ENCODE results near the gene CPXM1.

Gene CPXM1

GRCh38 chr20:2749951-2750490 lies 50.4 kb downstream of the CPXM1 start:
- peaks cover 21% of the 10 kb centered on the region for H3K4me1 ChIP-seq (ENCODE audit: control insufficient read depth, low read depth, low read length)
- peak overlapping the region; percentile 61 for H3K4me3 ChIP-seq (ENCODE audit: low read length)
- peaks cover 98% of the 10 kb centered on the region for H3K27me3 ChIP-seq (ENCODE audit: control insufficient read depth, insufficient read depth, low read length)

GRCh38 chr20:2749343-2749950 lies 51.0 kb downstream of the CPXM1 start:
- no peaks in the 10 kb centered on the region for H3K9me3 ChIP-seq (ENCODE audit: control insufficient read depth, low read depth, low read length)
- H3K4me3 ChIP-seq (ENCODE audit: low read length): peak overlapping the region; percentile 61
- H3K4me1 ChIP-seq (ENCODE audit: control insufficient read depth, low read depth, low read length): peaks cover 21% of the 10 kb centered on the region
- no peak overlapping the region for H3K27ac ChIP-seq (ENCODE audit: low read length)
- H3K9ac ChIP-seq (ENCODE audit: low read length): no peak overlapping the region
- peaks cover 94% of the 10 kb centered on the region for H3K27me3 ChIP-seq (ENCODE audit: control insufficient read depth, insufficient read depth, low read length)
- H3K36me3 ChIP-seq (ENCODE audit: control insufficient read depth, low read depth, low read length): no peaks in the 10 kb centered on the region

More at GRCh38 chr20:2749951-2750490, 50.4 kb downstream of the CPXM1 start:
- Histone ChIP-seq H3K9me3 (ENCODE audit: control insufficient read depth, low read depth, low read length) (no peaks in the 10 kb centered on the region), H3K27ac (ENCODE audit: low read length) (no peak overlapping the region), H3K9ac (ENCODE audit: low read length) (no peak overlapping the region), H3K36me3 (ENCODE audit: control insufficient read depth, low read depth, low read length) (no peaks in the 10 kb centered on the region)

DNA sequence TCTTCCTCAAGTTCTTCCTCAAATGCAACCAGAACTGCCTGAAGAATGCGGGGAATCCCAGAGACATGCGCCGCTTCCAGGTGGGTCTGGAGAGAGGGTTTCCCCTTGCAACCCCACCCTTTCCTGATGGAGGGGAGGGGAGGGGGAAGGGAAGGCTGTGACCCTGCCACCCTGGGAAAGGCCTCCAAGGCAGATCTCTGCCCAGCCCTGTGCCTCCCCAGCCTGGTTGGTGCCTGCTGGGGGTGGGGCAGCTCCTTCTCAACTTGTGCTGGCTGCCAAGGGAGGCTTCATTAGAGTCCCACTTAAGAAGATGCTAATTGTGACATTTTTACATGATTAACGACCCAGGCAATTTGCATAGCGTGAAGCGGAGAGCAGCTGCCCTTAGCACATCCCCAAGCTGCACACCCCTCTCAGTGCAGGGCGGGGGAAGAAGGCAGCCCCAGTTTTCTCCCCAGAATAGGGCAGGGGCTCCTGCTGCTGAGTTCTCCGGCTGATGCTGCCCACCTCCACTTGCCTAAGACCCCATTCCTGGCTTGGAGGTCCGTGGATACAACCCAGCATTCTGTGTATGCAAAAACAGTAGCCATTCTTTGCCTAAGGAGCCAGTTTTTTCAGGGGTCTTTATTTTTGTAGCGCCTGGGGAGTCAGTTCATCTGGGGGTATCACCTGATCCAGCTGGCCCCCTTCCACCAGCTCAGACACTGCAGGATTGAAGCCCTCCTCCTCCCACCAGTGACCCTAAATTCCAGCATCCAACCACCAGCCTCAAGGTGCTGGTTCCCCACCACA lies 51.7 kb downstream of the CPXM1 start:
- H3K9ac ChIP-seq (ENCODE audit: low read length): no peak overlapping the region
- no peaks in the 10 kb centered on the region for H3K36me3 ChIP-seq (ENCODE audit: control insufficient read depth, low read depth, low read length)
- no peaks in the 10 kb centered on the region for H3K9me3 ChIP-seq (ENCODE audit: control insufficient read depth, low read depth, low read length)
- peaks cover 88% of the 10 kb centered on the region for H3K27me3 ChIP-seq (ENCODE audit: control insufficient read depth, insufficient read depth, low read length)
- peak overlapping the region; percentile 35 for H3K4me3 ChIP-seq (ENCODE audit: low read length)
- no peak overlapping the region for H3K27ac ChIP-seq (ENCODE audit: low read length)
- peaks cover 21% of the 10 kb centered on the region for H3K4me1 ChIP-seq (ENCODE audit: control insufficient read depth, low read depth, low read length)

GRCh38 chr20:2747676-2748235 lies 52.7 kb downstream of the CPXM1 start:
- H3K4me3 ChIP-seq (ENCODE audit: low read length): peak overlapping the region; percentile 35
- H3K27me3 ChIP-seq (ENCODE audit: control insufficient read depth, insufficient read depth, low read length): peaks cover 85% of the 10 kb centered on the region
- no peaks in the 10 kb centered on the region for H3K9me3 ChIP-seq (ENCODE audit: control insufficient read depth, low read depth, low read length)
- H3K4me1 ChIP-seq (ENCODE audit: control insufficient read depth, low read depth, low read length): peaks cover 21% of the 10 kb centered on the region
- no peak overlapping the region for H3K27ac ChIP-seq (ENCODE audit: low read length)
- H3K36me3 ChIP-seq (ENCODE audit: control insufficient read depth, low read depth, low read length): no peaks in the 10 kb centered on the region
- H3K9ac ChIP-seq (ENCODE audit: low read length): no peak overlapping the region

GRCh38 chr20:2746636-2747265 lies 53.7 kb downstream of the CPXM1 start:
- Histone ChIP-seq H3K4me1 (ENCODE audit: control insufficient read depth, low read depth, low read length) (peaks cover 21% of the 10 kb centered on the region), H3K36me3 (ENCODE audit: control insufficient read depth, low read depth, low read length) (no peaks in the 10 kb centered on the region), H3K9ac (ENCODE audit: low read length) (no peak overlapping the region), H3K4me3 (ENCODE audit: low read length) (no peak overlapping the region), H3K27ac (ENCODE audit: low read length) (no peak overlapping the region), H3K9me3 (ENCODE audit: control insufficient read depth, low read depth, low read length) (no peaks in the 10 kb centered on the region), H3K27me3 (ENCODE audit: control insufficient read depth, insufficient read depth, low read length) (peaks cover 81% of the 10 kb centered on the region)

GRCh38 chr20:2745936-2746635 lies 54.3 kb downstream of the CPXM1 start:
- Histone ChIP-seq H3K27me3 (ENCODE audit: control insufficient read depth, insufficient read depth, low read length) (peaks cover 75% of the 10 kb centered on the region), H3K4me3 (ENCODE audit: low read length) (no peak overlapping the region), H3K9me3 (ENCODE audit: control insufficient read depth, low read depth, low read length) (no peaks in the 10 kb centered on the region), H3K4me1 (ENCODE audit: control insufficient read depth, low read depth, low read length) (peaks cover 16% of the 10 kb centered on the region), H3K9ac (ENCODE audit: low read length) (no peak overlapping the region), H3K36me3 (ENCODE audit: control insufficient read depth, low read depth, low read length) (no peaks in the 10 kb centered on the region), H3K27ac (ENCODE audit: low read length) (no peak overlapping the region)

DNA sequence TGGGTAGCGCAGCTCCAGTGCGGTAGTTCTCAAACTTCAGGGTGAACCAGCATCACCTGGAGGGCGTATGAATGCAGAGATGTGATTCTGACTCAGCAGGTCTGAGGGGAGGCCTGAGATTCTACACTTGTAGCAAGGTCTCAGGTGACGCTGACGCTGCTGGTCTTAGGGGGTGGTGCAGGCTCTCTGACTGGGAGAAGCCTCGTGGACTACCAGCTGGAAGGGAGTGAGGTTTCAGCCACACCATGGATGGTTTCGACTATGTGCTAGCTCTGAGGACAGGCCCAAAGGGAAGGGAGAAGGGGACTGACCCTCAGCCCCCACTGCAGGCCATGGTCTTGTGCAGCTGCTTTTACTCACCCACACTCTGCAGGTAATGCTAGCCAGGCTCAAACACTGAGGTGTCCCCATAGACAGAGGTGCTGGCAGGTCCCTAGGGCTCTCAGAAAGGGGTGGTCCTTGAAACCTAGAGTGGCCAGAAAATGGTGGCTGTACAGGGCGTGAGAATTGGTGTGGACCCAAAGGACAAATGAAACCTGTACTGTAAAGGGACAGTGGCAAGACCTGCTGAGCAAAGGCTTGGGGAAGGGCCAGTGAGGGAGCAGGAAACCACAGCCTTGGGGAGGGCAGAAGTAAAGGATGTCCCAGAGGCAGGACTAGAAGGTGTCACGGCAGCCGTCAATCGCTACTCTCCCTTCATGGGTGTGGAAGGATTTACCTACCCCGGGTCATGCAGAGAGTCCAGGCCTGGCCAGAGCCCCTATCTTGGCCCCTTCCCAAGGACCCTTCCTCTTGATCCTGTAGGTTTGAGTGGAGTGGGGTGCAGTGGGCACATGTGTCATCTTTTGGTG lies 55.1 kb downstream of the CPXM1 start:
- peaks cover 12% of the 10 kb centered on the region for H3K4me1 ChIP-seq (ENCODE audit: control insufficient read depth, low read depth, low read length)
- H3K9me3 ChIP-seq (ENCODE audit: control insufficient read depth, low read depth, low read length): no peaks in the 10 kb centered on the region
- H3K9ac ChIP-seq (ENCODE audit: low read length): no peak overlapping the region
- no peak overlapping the region for H3K4me3 ChIP-seq (ENCODE audit: low read length)
- no peak overlapping the region for H3K27ac ChIP-seq (ENCODE audit: low read length)
- no peaks in the 10 kb centered on the region for H3K36me3 ChIP-seq (ENCODE audit: control insufficient read depth, low read depth, low read length)
- peaks cover 67% of the 10 kb centered on the region for H3K27me3 ChIP-seq (ENCODE audit: control insufficient read depth, insufficient read depth, low read length)

Measured in iPS-18a (cell line).